Ishikawa (cell line): ENCODE results near the gene SNX32.

Source experiments
- CEBPB ChIP-seq: IDR thresholded peaks from 2 replicates; pipeline ENCODE4 v1.6.1; 2012
- CREB1 ChIP-seq: IDR thresholded peaks from 2 replicates; pipeline ENCODE4 v1.6.1; 2012; ENCODE audit warnings: low read depth
- EGR1 ChIP-seq: IDR thresholded peaks from 2 replicates; pipeline ENCODE4 v1.6.1; 2012
- EP300 ChIP-seq: IDR thresholded peaks from 2 replicates; pipeline ENCODE4 v1.6.1; 2012; ENCODE audit warnings: borderline replicate concordance
- FOXM1 ChIP-seq: IDR thresholded peaks from 2 replicates; pipeline ENCODE4 v1.6.1; 2012; ENCODE audit warnings: low read depth, borderline replicate concordance
- MAX ChIP-seq: IDR thresholded peaks from 2 replicates; pipeline ENCODE4 v1.6.1; 2012
- RAD21 ChIP-seq: IDR thresholded peaks from 2 replicates; pipeline ENCODE4 v1.6.1; 2012; ENCODE audit warnings: low read depth
- REST ChIP-seq: IDR thresholded peaks from 2 replicates; pipeline ENCODE4 v1.6.1; 2012; ENCODE audit warnings: low read depth, mild to moderate bottlenecking
- TAF1 ChIP-seq: IDR thresholded peaks from 2 replicates; pipeline ENCODE4 v1.6.1; 2012; ENCODE audit warnings: low read depth, mild to moderate bottlenecking
- TCF12 ChIP-seq: IDR thresholded peaks from 2 replicates; pipeline ENCODE4 v1.6.1; 2012; ENCODE audit warnings: low read depth
- TEAD4 ChIP-seq: IDR thresholded peaks from 2 replicates; pipeline ENCODE4 v1.6.1; 2012
- USF1 ChIP-seq: IDR thresholded peaks from 2 replicates; pipeline ENCODE4 v1.6.1; 2012
- YY1 ChIP-seq: IDR thresholded peaks from 2 replicates; pipeline ENCODE4 v1.6.1; 2012; ENCODE audit warnings: low read depth
- ZBTB7A ChIP-seq: IDR thresholded peaks from 2 replicates; pipeline ENCODE4 v1.6.1; 2012; ENCODE audit warnings: low read depth

GRCh38 chr11:65886826-65887722 lies 53.3 kb downstream of the SNX32 start:
- no peak for TF ChIP-seq EP300
- TF ChIP-seq TCF12 = no peak
- TF ChIP-seq CEBPB = no peak
- no peak for TF ChIP-seq MAX
- no peak for TF ChIP-seq CREB1
- TF ChIP-seq REST = no peak
- TF ChIP-seq TAF1 = no peak
- no peak for TF ChIP-seq USF1
- TF ChIP-seq ZBTB7A = no peak
- no peak for TF ChIP-seq YY1
- TF ChIP-seq RAD21 = no peak
- TF ChIP-seq TEAD4 = no peak
- TF ChIP-seq EGR1 = no peak
- TF ChIP-seq FOXM1 = no peak
